ENCODE measurements around the gene MTFP1.

Gene MTFP1

GRCh38 chr22:30425616-30426387, at the start of gene MTFP1:
Gene MTFP1 (plus strand): TSS chr22:30425768. CDS start chr22:30425880, 112 bp downstream.
- H3K4me3 ChIP-seq (ENCODE audit: insufficient read length, low read depth), result peak within 1 kb of the TSS; percentile 85
- peaks cover 31% of the 10 kb centered on the region for H3K36me3 ChIP-seq (ENCODE audit: insufficient read depth, insufficient read length, low read length)
- peak within 1 kb of the TSS; percentile 87 for H3K9ac ChIP-seq (ENCODE audit: insufficient read length, low read depth)
- TF ChIP-seq SUZ12 (IDR thresholded peaks at IDR 0.05; ENCODE audit: extremely low read depth, insufficient read depth, insufficient read length) (no peak), ZNF274 (IDR thresholded peaks at IDR 0.05; ENCODE audit: low read depth, low read length) (no peak), YY1 (IDR thresholded peaks at IDR 0.05; ENCODE audit: insufficient read depth, insufficient read length) (no peak)
- no peaks in the 10 kb centered on the region for H3K9me3 ChIP-seq (ENCODE audit: insufficient read depth, low read length)
- H3K27me3 ChIP-seq (ENCODE audit: insufficient read depth, insufficient read length), result no peaks in the 10 kb centered on the region
- peaks cover 1% of the 10 kb centered on the region for H3K4me1 ChIP-seq (ENCODE audit: insufficient read depth, insufficient read length)
- peak; percentile 47 for DNase-seq (ENCODE audit: low read depth, low spot score)

GRCh38 chr22:30380011-30380410, 45.6 kb upstream of the MTFP1 start:
- Histone ChIP-seq H3K27me3 (ENCODE audit: insufficient read depth, insufficient read length) (no peaks in the 10 kb centered on the region), H3K4me3 (ENCODE audit: insufficient read length, low read depth) (no peak overlapping the region), H3K9ac (ENCODE audit: insufficient read length, low read depth) (no peak overlapping the region), H3K4me1 (ENCODE audit: insufficient read depth, insufficient read length) (no peaks in the 10 kb centered on the region), H3K36me3 (ENCODE audit: insufficient read depth, insufficient read length, low read length) (peaks cover 62% of the 10 kb centered on the region), H3K9me3 (ENCODE audit: insufficient read depth, low read length) (no peaks in the 10 kb centered on the region)
- no peak for DNase-seq (ENCODE audit: low read depth, low spot score)
- TF ChIP-seq SUZ12 (IDR thresholded peaks at IDR 0.05; ENCODE audit: extremely low read depth, insufficient read depth, insufficient read length) (no peak), YY1 (IDR thresholded peaks at IDR 0.05; ENCODE audit: insufficient read depth, insufficient read length) (no peak), ZNF274 (IDR thresholded peaks at IDR 0.05; ENCODE audit: low read depth, low read length) (no peak)

- no peak overlapping the region for H3K9ac ChIP-seq (ENCODE audit: insufficient read length, low read depth)
- no peak overlapping the region for H3K4me3 ChIP-seq (ENCODE audit: insufficient read length, low read depth)
- no peak for DNase-seq (ENCODE audit: low read depth, low spot score)
- peaks cover 5% of the 10 kb centered on the region for H3K4me1 ChIP-seq (ENCODE audit: insufficient read depth, insufficient read length)
- TF ChIP-seq SUZ12 (IDR thresholded peaks at IDR 0.05; ENCODE audit: extremely low read depth, insufficient read depth, insufficient read length), result no peak
- no peak for TF ChIP-seq ZNF274 (IDR thresholded peaks at IDR 0.05; ENCODE audit: low read depth, low read length)
- TF ChIP-seq YY1 (IDR thresholded peaks at IDR 0.05; ENCODE audit: insufficient read depth, insufficient read length), result no peak
- H3K27me3 ChIP-seq (ENCODE audit: insufficient read depth, insufficient read length), result no peaks in the 10 kb centered on the region
- no peaks in the 10 kb centered on the region for H3K9me3 ChIP-seq (ENCODE audit: insufficient read depth, low read length)
- H3K36me3 ChIP-seq (ENCODE audit: insufficient read depth, insufficient read length, low read length), result peaks cover 60% of the 10 kb centered on the region
Measured at GRCh38 chr22:30381264-30381663, 44.3 kb upstream of the MTFP1 start.

- DNase-seq (ENCODE audit: low read depth, low spot score), result no peak
- Histone ChIP-seq H3K9me3 (ENCODE audit: insufficient read depth, low read length) (no peaks in the 10 kb centered on the region), H3K9ac (ENCODE audit: insufficient read length, low read depth) (no peak overlapping the region), H3K4me1 (ENCODE audit: insufficient read depth, insufficient read length) (peaks cover 8% of the 10 kb centered on the region), H3K27me3 (ENCODE audit: insufficient read depth, insufficient read length) (no peaks in the 10 kb centered on the region), H3K4me3 (ENCODE audit: insufficient read length, low read depth) (no peak overlapping the region), H3K36me3 (ENCODE audit: insufficient read depth, insufficient read length, low read length) (peaks cover 54% of the 10 kb centered on the region)
- TF ChIP-seq YY1 (IDR thresholded peaks at IDR 0.05; ENCODE audit: insufficient read depth, insufficient read length) (no peak), ZNF274 (IDR thresholded peaks at IDR 0.05; ENCODE audit: low read depth, low read length) (no peak), SUZ12 (IDR thresholded peaks at IDR 0.05; ENCODE audit: extremely low read depth, insufficient read depth, insufficient read length) (no peak)
Measured at GRCh38 chr22:30382340-30382739, 43.2 kb upstream of the MTFP1 start.

GRCh38 chr22:30383061-30383460, 42.5 kb upstream of the MTFP1 start:
- Histone ChIP-seq H3K36me3 (ENCODE audit: insufficient read depth, insufficient read length, low read length) (peaks cover 47% of the 10 kb centered on the region), H3K9me3 (ENCODE audit: insufficient read depth, low read length) (no peaks in the 10 kb centered on the region), H3K9ac (ENCODE audit: insufficient read length, low read depth) (no peak overlapping the region), H3K4me1 (ENCODE audit: insufficient read depth, insufficient read length) (peaks cover 8% of the 10 kb centered on the region), H3K4me3 (ENCODE audit: insufficient read length, low read depth) (no peak overlapping the region), H3K27me3 (ENCODE audit: insufficient read depth, insufficient read length) (no peaks in the 10 kb centered on the region)
- no peak for DNase-seq (ENCODE audit: low read depth, low spot score)
- TF ChIP-seq ZNF274 (IDR thresholded peaks at IDR 0.05; ENCODE audit: low read depth, low read length) (no peak), YY1 (IDR thresholded peaks at IDR 0.05; ENCODE audit: insufficient read depth, insufficient read length) (no peak), SUZ12 (IDR thresholded peaks at IDR 0.05; ENCODE audit: extremely low read depth, insufficient read depth, insufficient read length) (no peak)

GRCh38 chr22:30385942-30386341, 39.6 kb upstream of the MTFP1 start:
- H3K4me1 ChIP-seq (ENCODE audit: insufficient read depth, insufficient read length), result peaks cover 14% of the 10 kb centered on the region
- no peak for DNase-seq (ENCODE audit: low read depth, low spot score)
- H3K27me3 ChIP-seq (ENCODE audit: insufficient read depth, insufficient read length), result no peaks in the 10 kb centered on the region
- peak overlapping the region; percentile 72 for H3K9ac ChIP-seq (ENCODE audit: insufficient read length, low read depth)
- TF ChIP-seq SUZ12 (IDR thresholded peaks at IDR 0.05; ENCODE audit: extremely low read depth, insufficient read depth, insufficient read length) (no peak), ZNF274 (IDR thresholded peaks at IDR 0.05; ENCODE audit: low read depth, low read length) (no peak), YY1 (IDR thresholded peaks at IDR 0.05; ENCODE audit: insufficient read depth, insufficient read length) (no peak)
- no peak overlapping the region for H3K4me3 ChIP-seq (ENCODE audit: insufficient read length, low read depth)
- H3K9me3 ChIP-seq (ENCODE audit: insufficient read depth, low read length), result no peaks in the 10 kb centered on the region
- H3K36me3 ChIP-seq (ENCODE audit: insufficient read depth, insufficient read length, low read length), result peaks cover 27% of the 10 kb centered on the region

GRCh38 chr22:30386608-30386959, 39.0 kb upstream of the MTFP1 start:
- peak overlapping the region; percentile 72 for H3K9ac ChIP-seq (ENCODE audit: insufficient read length, low read depth)
- no peaks in the 10 kb centered on the region for H3K9me3 ChIP-seq (ENCODE audit: insufficient read depth, low read length)
- peaks cover 21% of the 10 kb centered on the region for H3K36me3 ChIP-seq (ENCODE audit: insufficient read depth, insufficient read length, low read length)
- H3K4me3 ChIP-seq (ENCODE audit: insufficient read length, low read depth), result peak overlapping the region; percentile 50
- DNase-seq (ENCODE audit: low read depth, low spot score), result no peak
- H3K27me3 ChIP-seq (ENCODE audit: insufficient read depth, insufficient read length), result no peaks in the 10 kb centered on the region
- TF ChIP-seq YY1 (IDR thresholded peaks at IDR 0.05; ENCODE audit: insufficient read depth, insufficient read length) (no peak), ZNF274 (IDR thresholded peaks at IDR 0.05; ENCODE audit: low read depth, low read length) (no peak), SUZ12 (IDR thresholded peaks at IDR 0.05; ENCODE audit: extremely low read depth, insufficient read depth, insufficient read length) (no peak)
- peaks cover 14% of the 10 kb centered on the region for H3K4me1 ChIP-seq (ENCODE audit: insufficient read depth, insufficient read length)
